IPS-18c (cell line): Measurements from ENCODE around the gene DBNDD1.
"Not testable (repeated sequence)": the region's sequence is repeated elsewhere in the genome, so short reads cannot be mapped to it uniquely, and the experiment has no call there.

Experiments
- H3K4me3 ChIP-seq: 2 replicates; pipeline ENCODE4 v1.7.0; 2013; ENCODE audit warnings: low read depth, mild to moderate bottlenecking, low read length, moderate library complexity; ENCODE audit not compliant: insufficient read depth
- H3K9me3 ChIP-seq: one replicate; pipeline ENCODE4 v1.6.1; 2013; ENCODE audit warnings: mild to moderate bottlenecking, low read length, moderate library complexity; ENCODE audit not compliant: control insufficient read depth, insufficient read depth

Gene DBNDD1

GRCh38 chr16:90001761-90002503 lies 17.3 kb downstream of the DBNDD1 start:
- H3K9me3 ChIP-seq = no peaks in the 10 kb centered on the region
- H3K4me3 ChIP-seq = no peak overlapping the region

- Histone ChIP-seq H3K9me3 (no peaks in the 10 kb centered on the region), H3K4me3 (no peak overlapping the region)
Observed at GRCh38 chr16:90000733-90001427, 18.4 kb downstream of the DBNDD1 start.

- no peak overlapping the region for H3K4me3 ChIP-seq
- no peaks in the 10 kb centered on the region for H3K9me3 ChIP-seq
Observed at GRCh38 chr16:89999831-90000574, 19.3 kb downstream of the DBNDD1 start.

- Histone ChIP-seq H3K9me3 (no peaks in the 10 kb centered on the region), H3K4me3 (no peak overlapping the region)
Observed at GRCh38 chr16:89996178-89996489, 23.1 kb downstream of the DBNDD1 start.

- not testable (repeated sequence) for H3K9me3 ChIP-seq, H3K4me3 ChIP-seq
Observed at GRCh38 chr16:89995475-89996177, 23.6 kb downstream of the DBNDD1 start.

- H3K9me3 ChIP-seq, H3K4me3 ChIP-seq: not testable (repeated sequence)
Observed at GRCh38 chr16:89994721-89995474, 24.4 kb downstream of the DBNDD1 start.

- Histone ChIP-seq H3K9me3 (no peaks in the 10 kb centered on the region), H3K4me3 (no peak overlapping the region)
Observed at GRCh38 chr16:89994389-89994720, 24.9 kb downstream of the DBNDD1 start.

GRCh38 chr16:89993971-89994370 lies 25.3 kb downstream of the DBNDD1 start:
- Histone ChIP-seq H3K4me3 (no peak overlapping the region), H3K9me3 (no peaks in the 10 kb centered on the region)

- H3K4me3 ChIP-seq = no peak overlapping the region
Observed at GRCh38 chr16:89993377-89993776, 25.9 kb downstream of the DBNDD1 start.

GRCh38 chr16:89990799-89991198 lies 28.5 kb downstream of the DBNDD1 start:
- Histone ChIP-seq H3K4me3 (no peak overlapping the region), H3K9me3 (no peaks in the 10 kb centered on the region)

More at GRCh38 chr16:89993377-89993776, 25.9 kb downstream of the DBNDD1 start:
- no peaks in the 10 kb centered on the region for H3K9me3 ChIP-seq

- no peak overlapping the region for H3K4me3 ChIP-seq
- H3K9me3 ChIP-seq = no peaks in the 10 kb centered on the region
Observed at GRCh38 chr16:89988951-89989350, 30.3 kb downstream of the DBNDD1 start.

- Histone ChIP-seq H3K9me3 (no peaks in the 10 kb centered on the region), H3K4me3 (no peak overlapping the region)
Observed at GRCh38 chr16:89987169-89987568, 32.1 kb downstream of the DBNDD1 start.

GRCh38 chr16:89986600-89986999 lies 32.7 kb downstream of the DBNDD1 start:
- H3K9me3 ChIP-seq = no peaks in the 10 kb centered on the region
- no peak overlapping the region for H3K4me3 ChIP-seq

- H3K4me3 ChIP-seq = no peak overlapping the region
Observed at GRCh38 chr16:89985219-89985618, 34.0 kb downstream of the DBNDD1 start.

GRCh38 chr16:89984216-89984615 lies 35.0 kb downstream of the DBNDD1 start:
- no peak overlapping the region for H3K4me3 ChIP-seq
- no peaks in the 10 kb centered on the region for H3K9me3 ChIP-seq

More at GRCh38 chr16:89985219-89985618, 34.0 kb downstream of the DBNDD1 start:
- no peaks in the 10 kb centered on the region for H3K9me3 ChIP-seq

GRCh38 chr16:89983536-89983935 lies 35.7 kb downstream of the DBNDD1 start:
- Histone ChIP-seq H3K4me3 (no peak overlapping the region), H3K9me3 (no peaks in the 10 kb centered on the region)

GRCh38 chr16:89982318-89982717 lies 36.9 kb downstream of the DBNDD1 start:
- Histone ChIP-seq H3K9me3 (no peaks in the 10 kb centered on the region), H3K4me3 (no peak overlapping the region)
